H9 (cell line): ENCODE data around the gene SH3RF2. TPM values are rescaled to one million over a fixed set of nuclear protein-coding genes. Genes with fewer than 3 reads are reported as not detected.

Experiments
- DNase-seq: peaks from one replicate; pipeline ENCODE4 v3.0.0-alpha.2; 2017
- H2AFZ ChIP-seq: one replicate; pipeline ENCODE4 v1.6.1; 2013; ENCODE audit warnings: mild to moderate bottlenecking, low read length, control low read depth, moderate library complexity
- H2AK5ac ChIP-seq: 2 replicates; pipeline ENCODE4 v1.6.1; 2013; ENCODE audit warnings: low read length, control low read depth, mixed read lengths; ENCODE audit not compliant: insufficient read length
- H2BK120ac ChIP-seq: one replicate; pipeline ENCODE4 v1.6.1; 2013; ENCODE audit warnings: low read depth, mild to moderate bottlenecking, low read length, control low read depth, inconsistent platforms; ENCODE audit not compliant: poor library complexity, severe bottlenecking
- H2BK12ac ChIP-seq: 2 replicates; pipeline ENCODE4 v1.6.1; 2013; ENCODE audit warnings: low read length, control low read depth, mixed read lengths, low read depth; ENCODE audit not compliant: insufficient read length
- H2BK15ac ChIP-seq: 2 replicates; pipeline ENCODE4 v1.6.1; 2013; ENCODE audit warnings: low read depth, low read length, control low read depth
- H2BK20ac ChIP-seq: one replicate; pipeline ENCODE4 v1.6.1; 2013; ENCODE audit warnings: low read depth, mild to moderate bottlenecking, low read length, control low read depth, inconsistent platforms; ENCODE audit not compliant: poor library complexity, severe bottlenecking
- H2BK5ac ChIP-seq: 2 replicates; pipeline ENCODE4 v1.6.1; 2013; ENCODE audit warnings: low read length, control low read depth, mixed read lengths; ENCODE audit not compliant: insufficient read length
- H3K14ac ChIP-seq: 2 replicates; pipeline ENCODE4 v1.6.1; 2013; ENCODE audit warnings: low read length, control low read depth; ENCODE audit not compliant: insufficient read depth
- H3K18ac ChIP-seq: 2 replicates; pipeline ENCODE4 v1.6.1; 2013; ENCODE audit warnings: low read depth, mild to moderate bottlenecking, mixed read lengths, low read length, control low read depth; ENCODE audit not compliant: insufficient read length
- H3K23ac ChIP-seq: 2 replicates; pipeline ENCODE4 v1.6.1; 2013; ENCODE audit warnings: low read length, control low read depth, mixed read lengths, low read depth; ENCODE audit not compliant: insufficient read length
- H3K23me2 ChIP-seq: 2 replicates; pipeline ENCODE4 v1.6.1; 2013; ENCODE audit warnings: low read depth, mild to moderate bottlenecking, mixed read lengths, low read length, control low read depth; ENCODE audit not compliant: insufficient read length, poor library complexity, severe bottlenecking
- H3K27ac ChIP-seq: 2 replicates; pipeline ENCODE4 v1.5.1; 2013; ENCODE audit warnings: low read length, control low read depth, mixed read lengths, low read depth; ENCODE audit not compliant: insufficient read length
- H3K27me3 ChIP-seq: 2 replicates; pipeline ENCODE4 v1.6.1; 2013; ENCODE audit warnings: low read length, control low read depth, inconsistent platforms; ENCODE audit not compliant: insufficient read depth
- H3K4ac ChIP-seq: 2 replicates; pipeline ENCODE4 v1.6.1; 2013; ENCODE audit warnings: low read depth, mild to moderate bottlenecking, control low read depth, inconsistent platforms, low read length, moderate library complexity
- H3K4me1 ChIP-seq: 2 replicates; pipeline ENCODE4 v1.6.1; 2013; ENCODE audit warnings: low read length, control low read depth, inconsistent platforms; ENCODE audit not compliant: insufficient read depth
- H3K4me2 ChIP-seq: 2 replicates; pipeline ENCODE4 v1.6.1; 2013; ENCODE audit warnings: low read length, control low read depth, mixed read lengths; ENCODE audit not compliant: insufficient read length, insufficient read depth
- H3K56ac ChIP-seq: 2 replicates; pipeline ENCODE4 v1.6.1; 2013; ENCODE audit warnings: low read depth, mild to moderate bottlenecking, mixed read lengths, low read length, control low read depth; ENCODE audit not compliant: insufficient read length
- H3K79me1 ChIP-seq: 2 replicates; pipeline ENCODE4 v1.6.1; 2013; ENCODE audit warnings: low read depth, mild to moderate bottlenecking, moderate library complexity, low read length, control low read depth, inconsistent platforms; ENCODE audit not compliant: insufficient read depth, poor library complexity, severe bottlenecking
- H3K79me2 ChIP-seq: 2 replicates; pipeline ENCODE4 v1.6.1; 2013; ENCODE audit warnings: low read length, control low read depth, inconsistent platforms; ENCODE audit not compliant: insufficient read depth
- H3K9ac ChIP-seq: 2 replicates; pipeline ENCODE4 v1.6.1; 2013; ENCODE audit warnings: low read length, control low read depth, mixed read lengths; ENCODE audit not compliant: insufficient read length; ENCODE audit errors: extremely low read depth
- H3K9me3 ChIP-seq: one replicate; pipeline ENCODE4 v1.6.1; 2013; ENCODE audit warnings: low read depth, low read length, inconsistent platforms; ENCODE audit not compliant: control insufficient read depth
- H3T11ph ChIP-seq: one replicate; pipeline ENCODE4 v1.6.1; 2013; ENCODE audit warnings: mild to moderate bottlenecking, low read length, control low read depth, inconsistent platforms
- H4K20me1 ChIP-seq: one replicate; pipeline ENCODE4 v1.6.1; 2013; ENCODE audit not compliant: control insufficient read depth, insufficient read length, insufficient read depth
- H4K5ac ChIP-seq: 2 replicates; pipeline ENCODE4 v1.6.1; 2013; ENCODE audit warnings: low read depth, mild to moderate bottlenecking, mixed read lengths, low read length, control low read depth; ENCODE audit not compliant: insufficient read length
- H4K8ac ChIP-seq: replicated peaks from 2 replicates; pipeline ENCODE4 v1.6.1; 2013; ENCODE audit warnings: low read length, control low read depth, mixed read lengths, low read depth; ENCODE audit not compliant: insufficient read length
- H4K91ac ChIP-seq: 2 replicates; pipeline ENCODE4 v1.6.1; 2013; ENCODE audit warnings: low read depth, mild to moderate bottlenecking, moderate library complexity, mixed read lengths, low read length, control low read depth; ENCODE audit not compliant: insufficient read length
- H3K27ac Mint-ChIP-seq, 3 experiments: 2 replicates in 2 of 3; 3 replicates in 1 of 3; pipeline ENCODE4 v1.8.0; 2020 to 2021; ENCODE audit warnings: mixed read lengths in 3 of 3, mild to moderate bottlenecking in 1 of 3, moderate library complexity in 1 of 3
- H3K27me3 Mint-ChIP-seq: 2 replicates; pipeline ENCODE4 v1.8.0; 2021; ENCODE audit warnings: low read depth, mild to moderate bottlenecking, moderate library complexity, mixed read lengths
- H3K36me3 Mint-ChIP-seq, 3 experiments: 2 replicates in 2 of 3; 3 replicates in 1 of 3; pipeline ENCODE4 v1.8.0; 2020 to 2021; ENCODE audit warnings: low read depth in 3 of 3, mixed read lengths in 3 of 3; ENCODE audit not compliant: insufficient read depth in 1 of 3
- H3K4me1 Mint-ChIP-seq, 2 experiments: 2 replicates each; pipeline ENCODE4 v1.8.0; 2020; ENCODE audit warnings: mixed read lengths in 2 of 2
- H3K4me3 Mint-ChIP-seq, 2 experiments: 2 replicates in 1 of 2; 3 replicates in 1 of 2; pipeline ENCODE4 v1.8.0; 2020 to 2021; ENCODE audit warnings: mild to moderate bottlenecking in 2 of 2, mixed read lengths in 2 of 2, moderate library complexity in 1 of 2
- H3K9me3 Mint-ChIP-seq, 2 experiments: 2 replicates in 1 of 2; 3 replicates in 1 of 2; pipeline ENCODE4 v1.8.0; 2020; ENCODE audit warnings: mild to moderate bottlenecking in 2 of 2, mixed read lengths in 2 of 2, moderate library complexity in 1 of 2
- CTCF ChIP-seq: fragments of 200-600 bp; sonication (generic); conservative IDR thresholded peaks from 3 replicates; pipeline ENCODE4 v1.8.0; 2021; ENCODE audit warnings: antibody characterized with exemption, mild to moderate bottlenecking
- WGBS: extraction: QIAGEN DNeasy Blood & Tissue Kit; methylation state at CpG from one replicate; pipeline ENCODE4 v1.1.7; 2013; ENCODE audit warnings: missing lambda C conversion rate, low lambda C conversion rate, mixed read lengths; ENCODE audit not compliant: insufficient read length; ENCODE audit errors: extremely low coverage; 5-methylcytosine and 5-hydroxymethylcytosine counted together
- total RNA-seq: library from RNA; stranded (reverse); gene quantifications from 2 replicates; pipeline ENCODE4 v1.2.1, GENCODE V29; 2021

The SH3RF2 gene
- total RNA-seq, 1 experiment from 2014 or later: 0.66 TPM

- no peak overlapping the region for H2AK5ac ChIP-seq
- H3K4me1 Mint-ChIP-seq: peaks cover 12 to 13% of the 10 kb centered on the region in 2 experiments
Measured at GRCh38 chr5:146015001-146015400, 78.6 kb downstream of the SH3RF2 start.

More at GRCh38 chr5:146015001-146015400, 78.6 kb downstream of the SH3RF2 start:
- Histone ChIP-seq H2BK120ac (no peak overlapping the region), H3K56ac (no peak overlapping the region), H3K18ac (no peak overlapping the region), H3K9ac (no peak overlapping the region), H2BK5ac (no peak overlapping the region), H4K91ac (no peak overlapping the region), H3K14ac (no peak overlapping the region), H3K23me2 (no peaks in the 10 kb centered on the region), H2AFZ (no peak overlapping the region), H4K5ac (no peak overlapping the region), H4K20me1 (no peaks in the 10 kb centered on the region), H3K23ac (no peak overlapping the region), H3T11ph (no peak overlapping the region), H3K27me3 (no peaks in the 10 kb centered on the region), H2BK20ac (no peak overlapping the region), H4K8ac (no peak overlapping the region), H2BK12ac (no peak overlapping the region), H3K79me2 (no peaks in the 10 kb centered on the region), H3K27ac (no peak overlapping the region), H3K79me1 (no peaks in the 10 kb centered on the region), H3K4me2 (no peak overlapping the region), H3K9me3 (no peaks in the 10 kb centered on the region), H2BK15ac (no peak overlapping the region), H3K4ac (no peak overlapping the region), H3K4me1 (no peaks in the 10 kb centered on the region)
- no peaks in the 10 kb centered on the region; a peak in 1 of 7 replicates for H3K36me3 Mint-ChIP-seq
- TF ChIP-seq CTCF: no peak
- H3K27ac Mint-ChIP-seq: no peak overlapping the region
- DNase-seq: no peak
- no peak overlapping the region for H3K4me3 Mint-ChIP-seq
- H3K9me3 Mint-ChIP-seq: peaks cover 3 to 6% of the 10 kb centered on the region in 2 experiments; a peak in 3 of 5 replicates
- H3K27me3 Mint-ChIP-seq: no peaks in the 10 kb centered on the region
- no CpG with 5 or more reads among the region's 1 CpG for WGBS
